ENCODE results near the gene CERK.

CERK gene

DNA sequence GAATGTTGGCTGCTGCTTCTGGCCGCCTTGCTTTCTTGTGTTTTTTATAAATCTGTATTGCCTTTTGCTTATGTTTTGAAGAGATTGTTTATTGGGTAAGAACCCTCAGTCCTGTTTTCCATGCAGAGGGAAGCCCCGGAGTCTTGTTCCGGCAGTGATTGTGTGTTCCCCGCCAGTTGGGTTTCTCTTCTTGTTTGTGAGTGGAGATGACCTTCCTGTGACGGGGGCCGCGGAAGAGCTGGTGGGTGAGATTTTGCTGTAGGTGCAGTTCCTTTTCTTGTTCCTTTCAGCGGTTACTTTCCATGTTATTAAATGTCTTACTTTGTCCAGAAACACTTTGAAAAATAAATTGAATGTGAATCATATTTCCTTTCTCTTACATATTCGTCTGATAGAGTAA, 32.7 kb upstream of the CERK start:
- Histone ChIP-seq H3K9me3 (ENCODE audit: insufficient read depth, low read length) (no peaks in the 10 kb centered on the region), H3K9ac (ENCODE audit: insufficient read length, low read depth) (no peak overlapping the region), H3K4me1 (ENCODE audit: insufficient read depth, insufficient read length) (peaks cover 19% of the 10 kb centered on the region), H3K4me3 (ENCODE audit: insufficient read length, low read depth) (no peak overlapping the region), H3K27me3 (ENCODE audit: insufficient read depth, insufficient read length) (no peaks in the 10 kb centered on the region), H3K36me3 (ENCODE audit: insufficient read depth, insufficient read length, low read length) (peaks cover 19% of the 10 kb centered on the region)
- no peak for DNase-seq (ENCODE audit: low read depth, low spot score)
- no peak for TF ChIP-seq ZNF274 (IDR thresholded peaks at IDR 0.05; ENCODE audit: low read depth, low read length)
- no peak for TF ChIP-seq SUZ12 (IDR thresholded peaks at IDR 0.05; ENCODE audit: extremely low read depth, insufficient read depth, insufficient read length)
- no peak for TF ChIP-seq YY1 (IDR thresholded peaks at IDR 0.05; ENCODE audit: insufficient read depth, insufficient read length)

DNA sequence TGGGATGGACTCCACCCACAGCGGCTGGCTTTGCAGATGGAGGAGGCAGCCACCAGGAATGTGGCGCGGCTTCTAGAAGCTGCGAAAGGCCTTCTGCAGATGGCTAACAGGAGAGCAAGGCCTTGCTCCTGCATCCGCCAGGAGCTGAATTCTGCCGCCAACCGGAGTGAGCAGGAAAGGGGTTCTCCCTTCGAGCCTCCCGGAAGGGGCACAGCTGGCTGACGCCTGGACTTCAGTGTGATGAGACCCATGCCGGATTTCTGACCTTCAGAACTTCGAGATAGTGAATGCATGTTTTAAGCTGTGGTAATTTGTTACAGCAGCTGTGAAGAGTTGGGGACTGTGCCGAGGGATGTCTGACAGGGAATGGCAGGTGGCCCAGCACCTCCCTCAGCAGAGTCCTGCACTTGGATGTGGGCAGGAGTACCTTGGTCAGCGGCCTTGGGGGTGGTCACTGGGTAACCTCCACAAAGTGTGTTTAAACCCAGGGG, 32.1 kb upstream of the CERK start:
- Histone ChIP-seq H3K9ac (ENCODE audit: insufficient read length, low read depth) (no peak overlapping the region), H3K36me3 (ENCODE audit: insufficient read depth, insufficient read length, low read length) (peaks cover 20% of the 10 kb centered on the region), H3K4me3 (ENCODE audit: insufficient read length, low read depth) (no peak overlapping the region), H3K9me3 (ENCODE audit: insufficient read depth, low read length) (no peaks in the 10 kb centered on the region), H3K4me1 (ENCODE audit: insufficient read depth, insufficient read length) (peaks cover 19% of the 10 kb centered on the region), H3K27me3 (ENCODE audit: insufficient read depth, insufficient read length) (no peaks in the 10 kb centered on the region)
- TF ChIP-seq YY1 (IDR thresholded peaks at IDR 0.05; ENCODE audit: insufficient read depth, insufficient read length) (no peak), ZNF274 (IDR thresholded peaks at IDR 0.05; ENCODE audit: low read depth, low read length) (no peak), SUZ12 (IDR thresholded peaks at IDR 0.05; ENCODE audit: extremely low read depth, insufficient read depth, insufficient read length) (no peak)
- no peak for DNase-seq (ENCODE audit: low read depth, low spot score)

- H3K9me3 ChIP-seq (ENCODE audit: insufficient read depth, low read length): no peaks in the 10 kb centered on the region
- no peak for DNase-seq (ENCODE audit: low read depth, low spot score)
- H3K9ac ChIP-seq (ENCODE audit: insufficient read length, low read depth): no peak overlapping the region
- no peak overlapping the region for H3K4me3 ChIP-seq (ENCODE audit: insufficient read length, low read depth)
- H3K27me3 ChIP-seq (ENCODE audit: insufficient read depth, insufficient read length): no peaks in the 10 kb centered on the region
- peaks cover 24% of the 10 kb centered on the region for H3K36me3 ChIP-seq (ENCODE audit: insufficient read depth, insufficient read length, low read length)
- TF ChIP-seq SUZ12 (IDR thresholded peaks at IDR 0.05; ENCODE audit: extremely low read depth, insufficient read depth, insufficient read length) (no peak), YY1 (IDR thresholded peaks at IDR 0.05; ENCODE audit: insufficient read depth, insufficient read length) (no peak), ZNF274 (IDR thresholded peaks at IDR 0.05; ENCODE audit: low read depth, low read length) (no peak)
- H3K4me1 ChIP-seq (ENCODE audit: insufficient read depth, insufficient read length): peaks cover 14% of the 10 kb centered on the region
Observed at GRCh38 chr22:46769706-46770105, 31.7 kb upstream of the CERK start.

DNA sequence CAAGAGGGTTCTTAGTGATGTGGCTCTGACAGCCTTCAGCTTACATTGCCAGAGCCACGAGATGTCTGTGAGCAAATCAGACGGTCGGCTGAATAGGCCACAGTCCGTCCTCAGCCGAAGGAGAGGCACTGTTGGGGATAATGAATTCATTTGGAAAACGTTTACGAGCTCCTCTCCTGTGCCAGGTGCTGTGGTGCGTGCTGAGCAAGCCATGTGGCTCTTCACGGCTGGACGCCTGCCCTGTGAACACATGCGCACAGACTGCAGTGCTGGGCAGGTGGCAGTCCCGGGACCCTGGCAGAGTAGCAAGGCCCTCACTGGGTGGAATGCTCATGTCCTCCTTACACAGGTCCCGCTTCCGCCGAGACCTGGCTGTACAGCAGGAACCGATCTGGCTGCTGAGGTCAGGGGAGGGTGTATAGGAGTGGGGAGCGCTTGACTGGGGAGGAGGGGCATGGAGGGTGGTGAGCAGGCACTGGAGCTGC, 31.2 kb upstream of the CERK start:
- H3K9me3 ChIP-seq (ENCODE audit: insufficient read depth, low read length): no peaks in the 10 kb centered on the region
- peaks cover 10% of the 10 kb centered on the region for H3K4me1 ChIP-seq (ENCODE audit: insufficient read depth, insufficient read length)
- no peak overlapping the region for H3K4me3 ChIP-seq (ENCODE audit: insufficient read length, low read depth)
- H3K9ac ChIP-seq (ENCODE audit: insufficient read length, low read depth): no peak overlapping the region
- peaks cover 28% of the 10 kb centered on the region for H3K36me3 ChIP-seq (ENCODE audit: insufficient read depth, insufficient read length, low read length)
- no peak for TF ChIP-seq YY1 (IDR thresholded peaks at IDR 0.05; ENCODE audit: insufficient read depth, insufficient read length)
- no peak for TF ChIP-seq ZNF274 (IDR thresholded peaks at IDR 0.05; ENCODE audit: low read depth, low read length)
- TF ChIP-seq SUZ12 (IDR thresholded peaks at IDR 0.05; ENCODE audit: extremely low read depth, insufficient read depth, insufficient read length): no peak
- no peak for DNase-seq (ENCODE audit: low read depth, low spot score)
- no peaks in the 10 kb centered on the region for H3K27me3 ChIP-seq (ENCODE audit: insufficient read depth, insufficient read length)

GRCh38 chr22:46767249-46767985, 29.4 kb upstream of the CERK start:
- H3K4me3 ChIP-seq (ENCODE audit: insufficient read length, low read depth): no peak overlapping the region
- peaks cover 4% of the 10 kb centered on the region for H3K4me1 ChIP-seq (ENCODE audit: insufficient read depth, insufficient read length)
- H3K27me3 ChIP-seq (ENCODE audit: insufficient read depth, insufficient read length): no peaks in the 10 kb centered on the region
- no peak for DNase-seq (ENCODE audit: low read depth, low spot score)
- no peak overlapping the region for H3K9ac ChIP-seq (ENCODE audit: insufficient read length, low read depth)
- H3K36me3 ChIP-seq (ENCODE audit: insufficient read depth, insufficient read length, low read length): peaks cover 27% of the 10 kb centered on the region
- no peak for TF ChIP-seq YY1 (IDR thresholded peaks at IDR 0.05; ENCODE audit: insufficient read depth, insufficient read length)
- no peak for TF ChIP-seq SUZ12 (IDR thresholded peaks at IDR 0.05; ENCODE audit: extremely low read depth, insufficient read depth, insufficient read length)
- no peak for TF ChIP-seq ZNF274 (IDR thresholded peaks at IDR 0.05; ENCODE audit: low read depth, low read length)
- H3K9me3 ChIP-seq (ENCODE audit: insufficient read depth, low read length): no peaks in the 10 kb centered on the region

GRCh38 chr22:46766611-46767010, 28.6 kb upstream of the CERK start:
- Histone ChIP-seq H3K27me3 (ENCODE audit: insufficient read depth, insufficient read length) (no peaks in the 10 kb centered on the region), H3K4me1 (ENCODE audit: insufficient read depth, insufficient read length) (peaks cover 4% of the 10 kb centered on the region), H3K9me3 (ENCODE audit: insufficient read depth, low read length) (no peaks in the 10 kb centered on the region), H3K4me3 (ENCODE audit: insufficient read length, low read depth) (no peak overlapping the region), H3K9ac (ENCODE audit: insufficient read length, low read depth) (no peak overlapping the region), H3K36me3 (ENCODE audit: insufficient read depth, insufficient read length, low read length) (peaks cover 27% of the 10 kb centered on the region)
- TF ChIP-seq ZNF274 (IDR thresholded peaks at IDR 0.05; ENCODE audit: low read depth, low read length) (no peak), SUZ12 (IDR thresholded peaks at IDR 0.05; ENCODE audit: extremely low read depth, insufficient read depth, insufficient read length) (no peak), YY1 (IDR thresholded peaks at IDR 0.05; ENCODE audit: insufficient read depth, insufficient read length) (no peak)
- DNase-seq (ENCODE audit: low read depth, low spot score): no peak

- no peak for TF ChIP-seq YY1 (IDR thresholded peaks at IDR 0.05; ENCODE audit: insufficient read depth, insufficient read length)
- TF ChIP-seq SUZ12 (IDR thresholded peaks at IDR 0.05; ENCODE audit: extremely low read depth, insufficient read depth, insufficient read length): no peak
- no peak for TF ChIP-seq ZNF274 (IDR thresholded peaks at IDR 0.05; ENCODE audit: low read depth, low read length)
- H3K36me3 ChIP-seq (ENCODE audit: insufficient read depth, insufficient read length, low read length): peaks cover 32% of the 10 kb centered on the region
- no peak overlapping the region for H3K4me3 ChIP-seq (ENCODE audit: insufficient read length, low read depth)
- no peaks in the 10 kb centered on the region for H3K9me3 ChIP-seq (ENCODE audit: insufficient read depth, low read length)
- H3K27me3 ChIP-seq (ENCODE audit: insufficient read depth, insufficient read length): no peaks in the 10 kb centered on the region
- H3K4me1 ChIP-seq (ENCODE audit: insufficient read depth, insufficient read length): peaks cover 4% of the 10 kb centered on the region
- DNase-seq (ENCODE audit: low read depth, low spot score): no peak
- H3K9ac ChIP-seq (ENCODE audit: insufficient read length, low read depth): no peak overlapping the region
Observed at GRCh38 chr22:46764779-46765485, 26.9 kb upstream of the CERK start.
